HG02943 (cell line): ENCODE results near the gene OAS3.
"Not testable (repeated sequence)": the region's sequence is repeated elsewhere in the genome, so short reads cannot be mapped to it uniquely, and the experiment has no call there.

Experiments used
- ATAC-seq: cut with Tn5 transposase; IDR thresholded peaks from one replicate; pipeline ENCODE4 v1.9.1; 2021; ENCODE audit warnings: mild to moderate bottlenecking, low read depth, moderate library complexity; ENCODE audit not compliant: unreplicated experiment

The OAS3 gene, protein sequence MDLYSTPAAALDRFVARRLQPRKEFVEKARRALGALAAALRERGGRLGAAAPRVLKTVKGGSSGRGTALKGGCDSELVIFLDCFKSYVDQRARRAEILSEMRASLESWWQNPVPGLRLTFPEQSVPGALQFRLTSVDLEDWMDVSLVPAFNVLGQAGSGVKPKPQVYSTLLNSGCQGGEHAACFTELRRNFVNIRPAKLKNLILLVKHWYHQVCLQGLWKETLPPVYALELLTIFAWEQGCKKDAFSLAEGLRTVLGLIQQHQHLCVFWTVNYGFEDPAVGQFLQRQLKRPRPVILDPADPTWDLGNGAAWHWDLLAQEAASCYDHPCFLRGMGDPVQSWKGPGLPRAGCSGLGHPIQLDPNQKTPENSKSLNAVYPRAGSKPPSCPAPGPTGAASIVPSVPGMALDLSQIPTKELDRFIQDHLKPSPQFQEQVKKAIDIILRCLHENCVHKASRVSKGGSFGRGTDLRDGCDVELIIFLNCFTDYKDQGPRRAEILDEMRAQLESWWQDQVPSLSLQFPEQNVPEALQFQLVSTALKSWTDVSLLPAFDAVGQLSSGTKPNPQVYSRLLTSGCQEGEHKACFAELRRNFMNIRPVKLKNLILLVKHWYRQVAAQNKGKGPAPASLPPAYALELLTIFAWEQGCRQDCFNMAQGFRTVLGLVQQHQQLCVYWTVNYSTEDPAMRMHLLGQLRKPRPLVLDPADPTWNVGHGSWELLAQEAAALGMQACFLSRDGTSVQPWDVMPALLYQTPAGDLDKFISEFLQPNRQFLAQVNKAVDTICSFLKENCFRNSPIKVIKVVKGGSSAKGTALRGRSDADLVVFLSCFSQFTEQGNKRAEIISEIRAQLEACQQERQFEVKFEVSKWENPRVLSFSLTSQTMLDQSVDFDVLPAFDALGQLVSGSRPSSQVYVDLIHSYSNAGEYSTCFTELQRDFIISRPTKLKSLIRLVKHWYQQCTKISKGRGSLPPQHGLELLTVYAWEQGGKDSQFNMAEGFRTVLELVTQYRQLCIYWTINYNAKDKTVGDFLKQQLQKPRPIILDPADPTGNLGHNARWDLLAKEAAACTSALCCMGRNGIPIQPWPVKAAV

DNA sequence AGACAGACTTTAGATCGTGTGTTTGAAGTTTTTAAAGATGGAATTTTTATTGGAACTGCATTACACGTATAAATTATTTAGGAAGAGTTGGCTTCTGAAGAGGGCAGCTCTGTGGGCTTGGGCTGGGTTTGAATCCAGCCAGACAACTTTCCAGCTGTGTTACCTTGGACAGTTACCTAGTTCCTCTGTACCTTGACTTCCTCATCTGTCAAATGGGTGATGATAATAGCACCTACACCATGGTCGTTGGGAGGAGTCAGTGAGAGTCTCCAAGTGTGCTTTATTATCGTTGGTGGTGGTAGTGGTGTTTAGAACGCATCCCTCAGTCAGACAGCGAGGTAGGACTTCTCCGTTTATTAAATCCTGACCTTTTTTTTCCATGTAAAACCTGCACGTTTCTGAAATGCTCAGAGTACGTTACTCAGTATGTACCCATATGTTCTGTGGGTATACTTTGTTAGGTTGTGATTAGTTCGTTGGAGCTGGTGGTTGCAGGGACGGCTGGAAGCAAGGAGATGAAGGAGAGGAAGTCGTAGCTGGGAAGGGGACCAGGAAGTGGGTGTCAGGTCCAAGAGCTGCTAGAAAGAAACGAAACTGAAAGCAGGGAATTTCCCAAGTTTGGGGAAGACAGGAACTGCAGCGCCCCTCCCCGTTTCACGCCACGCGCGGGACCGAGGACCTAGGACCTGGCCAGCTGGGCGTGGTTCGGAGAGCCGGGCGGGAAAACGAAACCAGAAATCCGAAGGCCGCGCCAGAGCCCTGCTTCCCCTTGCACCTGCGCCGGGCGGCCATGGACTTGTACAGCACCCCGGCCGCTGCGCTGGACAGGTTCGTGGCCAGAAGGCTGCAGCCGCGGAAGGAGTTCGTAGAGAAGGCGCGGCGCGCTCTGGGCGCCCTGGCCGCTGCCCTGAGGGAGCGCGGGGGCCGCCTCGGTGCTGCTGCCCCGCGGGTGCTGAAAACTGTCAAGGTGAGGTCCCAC is at the start of gene OAS3:
TSS of gene OAS3 (plus strand) at position 734 of the 979 bp plus-strand sequence. CDS start at position 791, 57 bp downstream.
- ATAC-seq = no peak

DNA sequence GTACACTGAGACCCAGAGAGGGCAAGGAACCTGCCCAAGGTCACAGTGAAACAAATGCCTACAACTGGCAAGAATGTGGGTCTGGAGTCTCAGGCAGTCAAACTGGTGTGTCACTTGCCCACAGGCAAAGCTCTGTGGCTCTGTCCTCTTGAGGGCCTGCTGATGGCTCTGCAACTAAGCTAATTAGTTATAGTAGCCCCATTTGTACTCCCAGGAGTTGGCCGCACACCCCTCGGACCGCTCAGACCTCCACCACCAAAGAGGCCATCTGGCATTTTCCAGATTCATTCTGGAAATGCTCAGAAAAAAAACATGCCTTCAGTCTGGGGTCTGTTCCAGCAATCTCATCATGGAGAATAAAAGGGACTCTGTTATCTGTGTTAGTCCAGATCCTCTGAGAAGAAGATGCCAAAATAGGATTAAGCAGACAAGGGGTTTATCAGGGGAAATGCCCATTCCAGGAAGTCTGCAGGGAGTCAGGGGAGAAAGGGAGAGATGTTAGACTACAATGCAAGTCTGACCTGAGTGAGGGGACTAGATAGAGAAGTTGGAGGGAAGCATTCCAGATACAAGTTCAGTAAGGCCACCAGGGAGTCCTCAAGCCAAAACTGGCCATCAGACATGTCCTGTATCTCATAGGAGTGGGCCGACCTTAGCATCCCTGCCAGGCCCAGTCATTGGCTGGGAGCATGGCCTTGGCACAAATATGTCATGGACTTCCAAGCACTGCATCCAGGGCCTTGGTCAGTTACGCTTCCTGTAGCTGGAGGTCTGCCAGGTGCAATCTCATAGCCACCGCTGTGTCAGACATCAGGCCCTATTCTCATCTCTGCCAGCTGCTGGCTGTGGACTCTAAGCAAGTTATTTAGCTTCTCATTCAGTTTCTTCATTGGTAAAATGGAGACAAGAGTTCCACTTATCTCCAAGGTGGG is 46.9 kb upstream of the OAS3 start:
- ATAC-seq = no peak

DNA sequence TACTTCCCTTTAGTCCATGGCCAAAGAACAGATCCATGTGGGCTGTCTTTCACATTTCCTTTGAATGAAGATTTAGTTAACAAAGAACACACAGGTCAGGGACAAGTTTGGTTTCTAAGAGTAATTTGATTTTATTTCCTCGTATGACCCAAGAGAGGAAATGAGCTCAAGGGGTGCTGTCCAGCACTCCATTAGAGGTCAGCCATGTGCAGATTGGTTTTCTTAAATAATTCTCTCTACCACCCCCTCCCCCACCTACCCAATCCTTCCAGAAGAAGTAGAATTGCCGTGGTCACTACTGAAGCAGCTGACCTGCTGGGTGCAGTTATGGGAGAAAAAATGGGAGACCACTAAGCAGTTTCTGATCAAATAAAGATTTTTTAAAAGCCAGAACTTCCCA is 45.4 kb upstream of the OAS3 start:
- ATAC-seq = no peak

DNA sequence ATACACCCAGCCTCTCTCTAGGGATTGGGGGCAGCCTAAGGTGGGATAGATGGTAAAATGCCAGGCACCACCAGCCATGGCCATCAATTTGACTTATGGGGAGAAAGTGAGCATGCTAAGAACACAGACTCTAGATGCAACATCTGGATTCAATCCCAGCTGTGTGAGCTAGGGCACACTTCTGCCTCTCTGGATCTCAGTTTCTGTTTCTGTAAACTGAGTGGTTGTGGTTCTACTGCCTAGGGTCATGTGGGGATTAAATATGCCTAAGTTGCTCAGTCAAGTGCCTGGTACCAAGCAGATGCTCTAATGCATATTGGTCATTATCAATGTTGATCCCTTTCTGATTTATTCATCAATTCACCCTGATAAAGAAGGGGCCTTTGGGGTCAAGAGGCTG is 44.1 kb upstream of the OAS3 start:
- ATAC-seq = no peak

DNA sequence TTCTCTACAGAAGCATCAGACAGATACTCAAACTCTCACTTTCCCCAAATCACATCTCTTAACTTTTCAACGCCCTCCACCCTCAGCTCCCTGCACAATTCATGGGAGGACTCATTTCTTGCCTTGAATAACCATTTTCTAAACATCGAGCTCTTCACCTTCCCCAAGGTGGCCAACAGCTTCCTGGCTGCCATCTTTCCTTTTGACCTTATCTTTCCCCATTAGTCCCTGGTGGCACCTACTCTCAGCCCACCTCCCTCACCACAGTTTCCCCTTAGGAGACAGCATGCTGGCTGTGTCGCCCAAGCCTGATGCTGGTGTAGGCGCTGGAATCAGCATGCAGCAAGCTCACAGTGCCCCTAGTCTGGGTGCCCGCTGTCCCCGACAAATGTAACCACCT is 39.9 kb upstream of the OAS3 start:
- no peak for ATAC-seq

DNA sequence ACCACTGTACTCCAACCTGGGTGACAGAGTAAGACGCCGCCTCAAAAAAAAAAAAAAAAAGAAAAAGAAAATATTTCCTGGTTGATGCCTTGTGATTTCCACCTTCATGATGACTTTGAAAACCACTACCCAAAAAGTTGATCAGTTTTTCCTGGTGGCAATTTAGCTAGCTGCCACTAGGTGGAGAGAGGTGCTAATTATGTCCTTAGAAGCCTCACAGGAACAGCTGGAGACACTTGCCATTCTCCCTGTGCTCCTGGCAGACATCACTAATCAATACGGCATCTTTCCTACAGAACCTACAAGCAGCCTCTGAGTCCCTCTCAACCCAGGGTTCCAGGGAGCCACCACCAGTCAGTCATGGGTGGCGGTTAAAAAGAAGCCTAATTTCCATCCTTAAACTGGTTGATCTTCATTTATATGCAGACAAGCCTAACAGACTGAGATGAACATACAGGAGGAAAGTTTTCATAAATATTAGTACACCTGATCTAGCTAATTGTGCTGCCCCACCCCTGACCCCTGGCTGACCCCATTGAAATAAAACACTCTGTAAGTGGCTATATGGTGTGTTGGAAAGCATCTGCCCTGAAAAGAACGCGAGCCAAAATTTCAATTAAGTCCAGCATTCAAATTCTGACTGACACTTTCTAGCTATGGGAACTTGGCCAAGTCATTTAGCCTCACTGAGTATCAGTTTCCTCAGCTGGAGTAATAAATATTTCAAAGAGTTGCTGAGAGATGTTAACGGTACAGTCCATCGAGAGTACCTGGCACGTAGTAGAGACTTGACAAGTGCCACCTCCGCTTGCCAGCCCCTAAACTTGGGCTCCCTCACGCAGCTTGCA is 37.8 kb upstream of the OAS3 start:
- ATAC-seq = no peak

DNA sequence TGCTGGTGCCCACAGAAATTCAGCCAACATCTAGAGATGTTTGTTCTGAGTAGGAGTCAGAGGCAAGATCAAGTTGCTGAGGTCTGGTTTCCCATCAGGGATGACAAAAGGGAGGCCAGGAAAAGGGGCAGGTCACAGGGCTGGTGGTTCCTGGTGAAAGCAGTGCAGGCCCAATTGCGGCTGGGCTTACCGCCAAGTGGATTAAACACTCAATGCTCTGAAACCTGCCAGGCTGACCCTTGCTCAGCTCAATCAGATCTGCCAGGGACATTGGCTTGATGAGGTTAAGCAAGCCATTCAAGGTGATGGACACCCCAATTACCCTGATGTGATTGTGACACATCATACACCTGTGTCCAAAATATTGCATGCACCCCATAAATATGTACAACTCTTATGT is 37.0 kb upstream of the OAS3 start:
- no peak for ATAC-seq

DNA sequence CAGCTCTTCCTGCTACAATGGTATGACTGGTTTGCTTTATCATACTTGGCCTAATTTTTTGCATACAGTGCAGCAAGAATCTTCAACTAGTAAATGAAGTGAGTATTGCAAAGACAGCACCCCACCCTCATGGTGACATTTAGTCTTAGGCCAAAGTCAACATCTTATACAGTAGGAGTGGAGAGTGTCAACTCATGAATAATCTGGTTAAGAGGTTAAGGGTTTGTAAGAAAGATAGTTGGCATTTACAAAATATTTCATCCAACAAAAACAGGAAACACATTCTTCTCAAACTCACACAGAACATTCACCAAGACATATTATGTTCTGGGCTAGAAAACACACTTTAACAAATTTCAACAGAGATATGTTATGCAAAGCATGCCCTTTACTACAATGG is 33.7 kb upstream of the OAS3 start:
- no peak for ATAC-seq

DNA sequence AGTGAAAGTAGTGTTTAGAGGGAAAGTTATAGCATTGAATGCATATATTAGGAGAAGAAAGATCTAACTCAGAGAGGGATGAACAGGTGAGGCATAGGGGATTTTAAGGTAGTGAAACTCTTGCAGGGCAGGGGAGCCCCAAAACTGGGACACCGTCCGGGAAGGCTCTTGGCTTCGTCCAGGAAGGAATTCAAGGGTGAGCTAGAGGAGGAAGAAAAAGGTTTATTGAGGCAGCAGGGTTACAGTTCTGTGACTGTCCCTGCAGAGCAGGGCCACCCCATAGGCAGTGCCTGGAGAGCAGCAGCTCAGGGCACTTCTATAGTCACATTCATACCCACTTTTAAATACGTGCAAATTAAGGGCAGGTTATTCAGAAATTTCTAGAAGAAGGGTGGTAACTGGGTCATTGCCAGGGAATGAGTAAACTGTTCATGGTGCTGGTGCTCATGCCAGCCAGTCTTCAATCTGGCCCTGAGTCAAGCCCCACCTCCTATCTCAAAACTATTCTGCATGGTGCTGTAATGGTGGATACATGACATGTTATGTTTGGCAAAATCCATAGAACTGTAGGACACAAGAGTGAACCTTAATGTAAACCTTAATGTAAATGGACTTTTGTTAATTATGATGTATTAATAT is 32.7 kb upstream of the OAS3 start:
- ATAC-seq = no peak

DNA sequence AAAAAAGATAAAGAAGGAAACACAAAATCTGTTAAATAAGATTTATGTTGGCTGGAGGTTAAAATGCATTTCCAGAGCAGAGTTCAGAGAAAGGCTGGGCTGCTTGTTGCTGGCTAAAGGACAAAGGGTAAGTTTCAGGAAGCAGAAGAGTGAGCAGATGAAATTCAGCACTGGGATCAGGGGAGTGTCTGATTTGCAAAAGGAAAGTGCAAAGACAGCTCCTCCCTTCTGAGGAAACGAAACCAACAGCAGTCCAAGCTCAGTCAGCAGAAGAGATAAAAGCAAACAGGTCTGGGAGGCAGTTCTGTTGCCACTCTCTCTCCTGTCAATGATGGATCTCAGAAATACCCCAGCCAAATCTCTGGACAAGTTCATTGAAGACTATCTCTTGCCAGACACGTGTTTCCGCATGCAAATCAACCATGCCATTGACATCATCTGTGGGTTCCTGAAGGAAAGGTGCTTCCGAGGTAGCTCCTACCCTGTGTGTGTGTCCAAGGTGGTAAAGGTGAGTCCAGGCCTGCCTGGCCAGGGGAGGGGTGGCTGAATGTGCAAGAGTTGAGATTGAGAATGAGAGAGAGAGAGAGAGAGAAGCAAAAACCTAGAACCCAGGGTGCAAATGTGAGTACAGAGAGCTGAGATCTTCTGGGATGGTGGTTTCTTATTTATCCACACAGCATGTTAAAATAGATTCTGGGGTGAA is 31.4 kb upstream of the OAS3 start, which contains the start of gene OAS1:
TSS of gene OAS1 (plus strand) at position 251 of the 703 bp plus-strand sequence. CDS start at position 329, 78 bp downstream.
- ATAC-seq = peak; percentile 62

DNA sequence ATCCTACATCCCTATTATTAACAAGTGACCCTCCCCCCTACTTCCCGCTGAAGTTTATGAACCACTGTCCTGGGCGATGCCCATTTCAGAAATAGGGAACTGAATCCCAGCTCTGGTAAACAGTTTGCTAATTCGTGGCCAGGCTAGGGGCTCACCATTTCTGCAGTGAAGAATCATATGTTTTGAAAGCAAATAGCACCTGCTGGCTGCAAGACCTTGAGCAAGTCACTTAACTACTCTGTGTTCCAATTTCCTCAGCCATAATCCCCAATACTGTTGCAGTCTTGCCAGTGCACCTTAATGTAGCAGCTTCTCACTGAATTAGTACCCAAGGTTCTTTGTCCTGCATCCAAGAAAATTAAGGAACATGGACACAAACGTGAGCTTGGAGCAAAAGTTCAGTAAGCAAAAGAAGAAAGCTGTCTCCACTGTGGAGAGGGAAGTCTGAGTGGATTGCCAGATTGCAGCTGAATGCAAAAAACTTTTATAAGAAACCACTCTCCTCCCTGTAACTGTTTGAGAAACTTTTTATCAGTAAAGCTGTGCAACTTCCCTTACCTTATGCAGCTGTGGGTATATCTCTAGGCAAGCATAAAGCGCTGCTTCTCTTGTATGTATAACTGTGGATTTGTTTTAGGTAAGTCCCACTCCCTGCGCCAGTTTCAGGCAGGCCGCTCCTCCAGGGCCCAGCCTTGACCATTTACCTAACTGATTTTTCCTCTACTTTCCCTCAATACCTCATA is 30.7 kb upstream of the OAS3 start:
- peak; percentile 51 for ATAC-seq

DNA sequence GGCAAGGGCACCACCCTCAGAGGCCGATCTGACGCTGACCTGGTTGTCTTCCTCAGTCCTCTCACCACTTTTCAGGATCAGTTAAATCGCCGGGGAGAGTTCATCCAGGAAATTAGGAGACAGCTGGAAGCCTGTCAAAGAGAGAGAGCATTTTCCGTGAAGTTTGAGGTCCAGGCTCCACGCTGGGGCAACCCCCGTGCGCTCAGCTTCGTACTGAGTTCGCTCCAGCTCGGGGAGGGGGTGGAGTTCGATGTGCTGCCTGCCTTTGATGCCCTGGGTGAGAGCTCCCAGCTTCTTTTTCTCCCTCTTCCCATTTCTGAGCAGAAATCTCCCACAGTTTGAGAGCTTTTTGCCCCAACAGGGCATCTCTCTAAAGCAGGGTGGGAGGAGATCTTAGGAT is 29.7 kb upstream of the OAS3 start:
- no peak for ATAC-seq

DNA sequence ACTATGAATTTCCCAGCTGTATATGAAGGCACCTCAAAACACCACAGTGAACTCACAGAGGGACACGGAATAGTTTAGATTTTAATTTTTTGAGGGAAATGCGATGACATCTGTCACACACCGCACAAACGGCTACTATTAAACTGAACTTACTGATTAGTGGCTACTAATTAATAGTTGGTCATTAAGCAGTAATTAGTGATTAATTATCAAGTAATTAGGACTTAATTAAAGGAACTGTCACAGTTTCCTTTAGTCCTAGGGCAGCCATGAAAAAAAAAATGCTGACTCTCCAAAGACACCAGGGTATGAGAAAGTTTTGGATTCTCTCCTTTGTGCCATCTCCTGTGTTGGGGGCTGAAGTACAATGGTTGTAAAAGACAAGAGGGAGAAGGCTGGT is 28.6 kb upstream of the OAS3 start:
- ATAC-seq = no peak

DNA sequence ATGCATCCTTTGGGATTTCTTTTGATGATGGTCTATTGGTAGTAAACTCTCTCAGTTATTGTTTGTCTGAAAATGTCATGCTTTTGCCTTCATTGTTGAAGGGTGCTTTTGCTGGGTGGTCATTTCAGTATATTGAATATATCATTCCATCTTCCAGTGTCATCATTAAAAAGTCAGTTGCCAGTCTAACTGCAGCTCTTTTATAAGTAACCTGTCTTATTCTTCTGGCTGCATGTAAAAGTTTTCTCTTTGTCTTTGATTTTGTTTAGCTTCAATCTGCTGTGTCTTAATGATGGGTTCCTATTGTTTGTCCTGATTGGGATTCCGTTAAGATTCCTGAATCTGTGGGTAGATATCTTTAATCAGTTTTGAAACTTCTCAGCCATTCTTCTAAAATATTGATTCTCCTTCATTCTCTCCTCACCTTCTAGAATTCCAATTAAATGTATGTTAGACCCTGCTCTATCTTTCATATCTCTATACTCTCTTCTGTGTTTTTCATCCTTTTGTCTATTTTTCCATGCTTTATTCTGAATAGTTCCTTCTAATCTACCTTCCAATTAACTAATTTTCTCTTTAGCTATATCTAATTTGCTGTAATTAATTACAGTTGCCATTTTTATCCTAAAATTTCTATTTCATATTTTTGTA is 25.1 kb upstream of the OAS3 start:
- no peak for ATAC-seq

DNA sequence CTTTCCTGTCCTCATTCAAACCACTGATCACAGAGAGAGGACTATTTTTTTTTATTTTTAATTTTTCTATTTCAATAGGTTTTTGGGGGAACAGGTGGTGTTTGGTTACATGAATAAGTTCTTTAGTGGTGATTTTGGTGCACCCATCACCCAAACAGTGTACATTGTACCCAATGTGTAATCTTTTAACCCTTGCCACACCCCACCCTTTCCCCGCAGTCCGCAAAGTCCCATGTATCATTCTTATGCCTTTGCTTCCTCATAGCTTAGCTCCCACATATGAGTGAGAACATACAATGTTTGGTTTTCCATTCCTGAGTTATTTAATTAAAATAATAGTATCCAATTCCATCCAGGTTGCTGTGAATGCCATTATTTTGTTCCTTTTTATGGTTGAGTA is 24.4 kb upstream of the OAS3 start:
- not testable (repeated sequence) for ATAC-seq

DNA sequence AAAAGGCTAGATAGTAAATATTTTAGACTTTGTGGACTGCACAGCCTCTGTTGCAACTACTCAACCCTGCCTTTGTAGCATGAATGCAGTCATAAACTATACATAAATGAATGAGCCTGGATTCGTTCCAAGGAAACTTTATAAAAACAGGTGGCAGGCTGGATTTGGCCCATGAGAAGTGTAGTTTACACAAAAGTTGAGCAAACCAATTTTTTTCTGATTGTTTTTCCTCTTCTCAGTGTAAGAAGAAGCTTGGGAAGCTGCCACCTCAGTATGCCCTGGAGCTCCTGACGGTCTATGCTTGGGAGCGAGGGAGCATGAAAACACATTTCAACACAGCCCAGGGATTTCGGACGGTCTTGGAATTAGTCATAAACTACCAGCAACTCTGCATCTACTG is 22.0 kb upstream of the OAS3 start:
- ATAC-seq = no peak
